Testis (tissue), 2 donors: Measurements from ENCODE around the gene SH3D21.

Experiments used
- POLR2A ChIP-seq: fragments of 450-650 bp; IDR thresholded peaks from one replicate; pipeline ENCODE4 v1.6.1; 2017; ENCODE audit warnings: antibody characterized with exemption, mild to moderate bottlenecking, moderate library complexity
- TF ChIP-seq, protein P1 (sequence below), 3 experiments: fragments of 450-650 bp in 2 of 3; fragments of 200-600 bp in 1 of 3; sonication (generic) in 1 of 3; IDR thresholded peaks; one replicate each; pipeline ENCODE4 v1.5.1; 2016 to 2019; ENCODE audit warnings: antibody characterized with exemption in 3 of 3, mild to moderate bottlenecking in 2 of 3, moderate library complexity in 1 of 3

DNA sequence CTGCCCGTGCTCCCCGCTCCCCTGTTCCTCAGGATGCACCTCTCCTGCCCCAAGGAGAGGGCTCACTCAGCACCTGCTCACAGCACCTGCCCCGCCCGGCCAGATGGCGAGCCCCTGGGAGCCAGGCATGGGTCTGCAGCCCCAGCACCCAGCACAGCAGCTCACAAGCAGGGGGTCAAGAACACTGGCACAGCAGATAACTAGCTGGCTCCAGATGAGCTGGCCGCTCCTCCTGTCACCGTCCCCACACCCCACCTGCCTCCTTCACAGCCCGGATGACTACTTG lies 38.2 kb downstream of the SH3D21 start:
- TF ChIP-seq, protein P1, sequence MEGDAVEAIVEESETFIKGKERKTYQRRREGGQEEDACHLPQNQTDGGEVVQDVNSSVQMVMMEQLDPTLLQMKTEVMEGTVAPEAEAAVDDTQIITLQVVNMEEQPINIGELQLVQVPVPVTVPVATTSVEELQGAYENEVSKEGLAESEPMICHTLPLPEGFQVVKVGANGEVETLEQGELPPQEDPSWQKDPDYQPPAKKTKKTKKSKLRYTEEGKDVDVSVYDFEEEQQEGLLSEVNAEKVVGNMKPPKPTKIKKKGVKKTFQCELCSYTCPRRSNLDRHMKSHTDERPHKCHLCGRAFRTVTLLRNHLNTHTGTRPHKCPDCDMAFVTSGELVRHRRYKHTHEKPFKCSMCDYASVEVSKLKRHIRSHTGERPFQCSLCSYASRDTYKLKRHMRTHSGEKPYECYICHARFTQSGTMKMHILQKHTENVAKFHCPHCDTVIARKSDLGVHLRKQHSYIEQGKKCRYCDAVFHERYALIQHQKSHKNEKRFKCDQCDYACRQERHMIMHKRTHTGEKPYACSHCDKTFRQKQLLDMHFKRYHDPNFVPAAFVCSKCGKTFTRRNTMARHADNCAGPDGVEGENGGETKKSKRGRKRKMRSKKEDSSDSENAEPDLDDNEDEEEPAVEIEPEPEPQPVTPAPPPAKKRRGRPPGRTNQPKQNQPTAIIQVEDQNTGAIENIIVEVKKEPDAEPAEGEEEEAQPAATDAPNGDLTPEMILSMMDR (IDR thresholded peaks at IDR 0.05): no peak
- no peak for TF ChIP-seq POLR2A
